ENCODE results near the gene DOCK10.

GRCh38 chr2:224716201-224716600 is 326.1 kb downstream of the DOCK10 start, which contains the start of gene CCDC195:
- no peak for TF ChIP-seq CTCF (IDR thresholded peaks at IDR 0.05)
- no peak for TF ChIP-seq EZH2 (IDR thresholded peaks at IDR 0.05; ENCODE audit: borderline replicate concordance, insufficient read depth, low read depth, low read length, poor library complexity, severe bottlenecking)
